ENCODE results near the gene HMGN1. TPM values are rescaled to one million over a fixed set of nuclear protein-coding genes. Genes with fewer than 3 reads are reported as not detected.

HMGN1 gene
- total RNA-seq, 2 donors from 2014 or later, result 97.2 to 153 TPM

DNA sequence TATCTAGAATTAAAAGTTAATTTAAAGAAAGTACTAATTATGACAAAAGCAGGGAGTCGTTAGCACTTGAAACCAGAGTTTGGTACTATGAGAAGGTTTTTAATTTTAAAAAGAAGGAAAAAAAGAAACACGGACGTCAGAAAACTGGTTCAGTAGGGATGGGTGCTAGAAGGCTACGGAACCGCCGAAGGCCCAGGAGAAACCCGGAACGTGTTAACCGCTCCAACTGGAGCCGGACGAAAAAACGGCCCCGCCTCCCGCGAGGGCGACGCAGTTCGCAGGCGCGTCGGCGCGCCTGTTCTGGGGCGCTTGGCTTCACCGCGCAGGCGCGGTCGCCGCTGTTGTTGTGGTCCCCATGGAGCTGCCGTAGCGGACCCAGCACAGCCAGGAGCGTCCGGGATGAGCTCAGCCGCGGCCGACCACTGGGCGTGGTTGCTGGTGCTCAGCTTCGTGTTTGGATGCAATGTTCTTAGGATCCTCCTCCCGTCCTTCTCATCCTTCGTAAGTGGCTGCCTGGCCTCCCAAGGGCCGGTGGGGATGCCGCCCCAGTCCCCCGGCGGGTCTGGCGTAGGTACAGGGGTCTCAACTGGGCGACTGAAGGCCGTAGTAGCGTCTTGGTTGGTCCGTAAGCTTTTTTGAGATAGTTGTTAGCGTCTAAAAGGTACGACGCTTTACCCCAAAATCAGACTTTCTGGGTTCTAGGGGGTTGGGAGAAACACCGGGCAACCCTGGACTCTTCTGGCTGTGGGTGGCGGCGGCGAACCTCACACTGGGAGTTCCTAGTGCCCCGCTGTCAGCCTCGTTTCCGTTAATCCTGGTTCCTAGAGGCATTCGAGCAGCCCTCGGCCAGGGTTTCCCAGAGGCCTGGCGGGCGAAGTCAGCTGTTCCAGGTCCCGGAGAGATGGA, 31.4 kb upstream of the HMGN1 start:
- peak; percentile 93 to 96 (median 96) for DNase-seq
- no peaks in the 10 kb centered on the region for H3K27me3 ChIP-seq
- intact Hi-C loops (cut with DNase I), result no loop called here
- peaks cover 29% of the 10 kb centered on the region for H3K4me1 ChIP-seq
- H3K4me3 ChIP-seq, result peak overlapping the region; percentile 30 to 50
- H3K27ac ChIP-seq, result peak overlapping the region; percentile 53 to 92 (median 81)
- H3K9me3 ChIP-seq, result no peaks in the 10 kb centered on the region
- 0 to 2% methylated on average over 18 to 65 of the region's 65 CpGs for WGBS, 2 donors
- H3K36me3 ChIP-seq (replicated peaks in 1 of 2; ENCODE audit: insufficient read depth in 1 of 2, low read depth in 2 of 2), result no peaks in the 10 kb centered on the region
- peak; percentile 98 for ATAC-seq
- peak; percentile 57 to 88 (median 82) for TF ChIP-seq POLR2A (IDR thresholded peaks at IDR 0.05)
- peak in 1 of 7 experiments; percentile 13 for TF ChIP-seq CTCF (IDR thresholded peaks at IDR 0.05)

DNA sequence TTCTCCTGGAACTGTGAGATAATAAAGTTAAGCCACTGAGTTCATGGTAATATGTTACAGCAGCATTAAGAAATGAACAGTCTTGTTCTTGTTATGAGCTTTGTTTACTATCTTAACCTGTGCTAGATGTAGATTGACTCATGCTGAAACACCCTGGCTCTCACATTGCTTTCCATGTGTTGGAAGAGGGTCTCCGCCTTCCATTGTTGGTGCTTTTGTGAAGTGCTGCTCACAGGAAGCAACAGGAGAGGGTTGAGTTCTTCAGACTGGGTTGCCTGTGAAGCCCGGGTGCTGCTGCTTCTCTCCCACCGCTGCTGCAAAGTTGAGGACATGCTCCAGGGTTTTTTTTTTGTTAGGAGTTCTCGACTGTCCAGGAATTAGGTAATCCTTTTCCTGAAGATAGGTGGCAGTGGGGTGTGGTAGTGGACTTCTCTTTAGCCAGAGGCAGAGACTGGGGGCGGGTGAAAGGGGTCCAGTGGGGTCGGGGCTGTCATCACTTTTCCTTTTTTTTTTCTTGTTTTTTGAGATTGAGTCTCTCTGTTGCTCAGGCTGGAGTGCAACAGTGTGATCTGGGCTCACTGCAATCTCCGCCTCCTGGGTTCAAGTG, 28.7 kb upstream of the HMGN1 start:
- DNase-seq, result no peak
- H3K9me3 ChIP-seq, result no peaks in the 10 kb centered on the region
- no peak for ATAC-seq
- intact Hi-C loops (cut with DNase I), result no loop called here
- TF ChIP-seq POLR2A (IDR thresholded peaks at IDR 0.05) (no peak), CTCF (IDR thresholded peaks at IDR 0.05) (no peak)
- no peaks in the 10 kb centered on the region for H3K36me3 ChIP-seq (replicated peaks in 1 of 2; ENCODE audit: insufficient read depth in 1 of 2, low read depth in 2 of 2)
- no peak overlapping the region for H3K27ac ChIP-seq
- WGBS, 2 donors, result 72% methylated on average over 7 of the region's 7 CpGs
- no peaks in the 10 kb centered on the region for H3K27me3 ChIP-seq
- peaks cover 18% of the 10 kb centered on the region for H3K4me1 ChIP-seq
- H3K4me3 ChIP-seq, result no peak overlapping the region

DNA sequence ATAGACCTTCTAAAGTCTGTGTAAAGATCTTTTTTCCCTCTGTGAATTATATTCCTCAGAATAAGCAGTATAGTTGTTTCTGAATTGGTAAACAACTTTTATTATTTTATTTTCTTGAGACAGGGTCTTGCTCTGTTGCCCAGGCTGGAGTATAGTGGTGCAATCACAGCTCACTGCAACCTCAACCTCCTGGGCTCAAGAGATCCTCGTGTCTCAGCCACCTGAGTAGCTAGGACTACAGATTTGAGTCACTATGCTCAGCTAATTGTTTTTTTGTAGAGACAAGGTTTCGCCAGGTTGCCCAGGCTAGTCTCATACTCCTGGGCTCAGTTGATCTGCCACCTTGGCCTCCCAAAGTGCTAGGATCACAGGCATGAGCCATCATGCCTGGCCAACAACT, 26.6 kb upstream of the HMGN1 start:
- intact Hi-C loops (cut with DNase I), result no loop called here
- ATAC-seq, result no peak
- Histone ChIP-seq H3K4me3 (no peak overlapping the region), H3K27ac (no peak overlapping the region), H3K9me3 (no peaks in the 10 kb centered on the region), H3K36me3 (replicated peaks in 1 of 2; ENCODE audit: insufficient read depth in 1 of 2, low read depth in 2 of 2) (no peaks in the 10 kb centered on the region), H3K27me3 (no peaks in the 10 kb centered on the region), H3K4me1 (peaks cover 14% of the 10 kb centered on the region)
- WGBS, 2 donors, result 76 to 90% methylated on average over 2 of the region's 2 CpGs
- TF ChIP-seq CTCF (IDR thresholded peaks at IDR 0.05) (no peak), POLR2A (IDR thresholded peaks at IDR 0.05) (no peak)
- DNase-seq, result no peak

GRCh38 chr21:39374046-39374445, 25.2 kb upstream of the HMGN1 start:
- intact Hi-C loops (cut with DNase I), result no loop called here
- DNase-seq (no peak), ATAC-seq (no peak)
- Histone ChIP-seq H3K27ac (no peak overlapping the region), H3K36me3 (replicated peaks in 1 of 2; ENCODE audit: insufficient read depth in 1 of 2, low read depth in 2 of 2) (no peaks in the 10 kb centered on the region), H3K9me3 (no peaks in the 10 kb centered on the region), H3K4me1 (peaks cover 12% of the 10 kb centered on the region), H3K27me3 (no peaks in the 10 kb centered on the region), H3K4me3 (no peak overlapping the region)
- WGBS, 2 donors, result 59 to 68% methylated on average over 6 of the region's 6 CpGs
- TF ChIP-seq CTCF (IDR thresholded peaks at IDR 0.05), result no peak

Measured in body of pancreas (tissue), 4 donors.